ENCODE measurements around the gene RNFT1.
"Not testable (repeated sequence)": the region's sequence is repeated elsewhere in the genome, so short reads cannot be mapped to it uniquely, and the experiment has no call there.

GRCh38 chr17:60004561-60004960, 40.0 kb upstream of the RNFT1 start:
- not testable (repeated sequence) for TF ChIP-seq ZNF146 (tag by site-specific recombination; IDR thresholded peaks at IDR 0.05); ZNF138 (tag by site-specific recombination; IDR thresholded peaks at IDR 0.05; ENCODE audit: borderline replicate concordance); ZNF785 (tag by site-specific recombination; IDR thresholded peaks at IDR 0.05); ZNF416 (tag by site-specific recombination; IDR thresholded peaks at IDR 0.05); CTCF (tag by site-specific recombination; IDR thresholded peaks at IDR 0.05); ZNF140 (tag by site-specific recombination; IDR thresholded peaks at IDR 0.05)

All from HEK293 (cell line).